ENCODE results near the gene PLCH2.

GRCh38 chr1:2501820-2502119, 25.7 kb downstream of the PLCH2 start:
- TF ChIP-seq MAX (IDR thresholded peaks at IDR 0.05) = no peak
- no peak for TF ChIP-seq CTCF (IDR thresholded peaks at IDR 0.05; ENCODE audit: low read depth, low read length, missing input control)
- no peak for TF ChIP-seq JUND (IDR thresholded peaks at IDR 0.05)
- no peak for TF ChIP-seq RAD21 (IDR thresholded peaks at IDR 0.05)
- TF ChIP-seq YY1 (IDR thresholded peaks at IDR 0.05) = no peak
- no peak for TF ChIP-seq TAF1 (conservative IDR thresholded peaks at IDR 0.05)
- TF ChIP-seq REST (IDR thresholded peaks at IDR 0.05) = no peak
- TF ChIP-seq RXRA (IDR thresholded peaks at IDR 0.05) = no peak
- TF ChIP-seq SP1 (IDR thresholded peaks at IDR 0.05) = no peak

All from liver (tissue), 3 donors.